H9 (cell line): ENCODE data around the gene WAPL. TPM values are rescaled to one million over a fixed set of nuclear protein-coding genes. Genes with fewer than 3 reads are reported as not detected.
A peak's percentile ranks its signal among the peaks of the same experiment; 100 is the strongest.

ENCODE experiments used
- DNase-seq: peaks from one replicate; pipeline ENCODE4 v3.0.0-alpha.2; 2017
- H2AFZ ChIP-seq: one replicate; pipeline ENCODE4 v1.6.1; 2013; ENCODE audit warnings: mild to moderate bottlenecking, low read length, control low read depth, moderate library complexity
- H2AK5ac ChIP-seq: 2 replicates; pipeline ENCODE4 v1.6.1; 2013; ENCODE audit warnings: low read length, control low read depth, mixed read lengths; ENCODE audit not compliant: insufficient read length
- H2BK120ac ChIP-seq: one replicate; pipeline ENCODE4 v1.6.1; 2013; ENCODE audit warnings: low read depth, mild to moderate bottlenecking, low read length, control low read depth, inconsistent platforms; ENCODE audit not compliant: poor library complexity, severe bottlenecking
- H2BK12ac ChIP-seq: 2 replicates; pipeline ENCODE4 v1.6.1; 2013; ENCODE audit warnings: low read length, control low read depth, mixed read lengths, low read depth; ENCODE audit not compliant: insufficient read length
- H2BK15ac ChIP-seq: 2 replicates; pipeline ENCODE4 v1.6.1; 2013; ENCODE audit warnings: low read depth, low read length, control low read depth
- H2BK20ac ChIP-seq: one replicate; pipeline ENCODE4 v1.6.1; 2013; ENCODE audit warnings: low read depth, mild to moderate bottlenecking, low read length, control low read depth, inconsistent platforms; ENCODE audit not compliant: poor library complexity, severe bottlenecking
- H2BK5ac ChIP-seq: 2 replicates; pipeline ENCODE4 v1.6.1; 2013; ENCODE audit warnings: low read length, control low read depth, mixed read lengths; ENCODE audit not compliant: insufficient read length
- H3K14ac ChIP-seq: 2 replicates; pipeline ENCODE4 v1.6.1; 2013; ENCODE audit warnings: low read length, control low read depth; ENCODE audit not compliant: insufficient read depth
- H3K18ac ChIP-seq: 2 replicates; pipeline ENCODE4 v1.6.1; 2013; ENCODE audit warnings: low read depth, mild to moderate bottlenecking, mixed read lengths, low read length, control low read depth; ENCODE audit not compliant: insufficient read length
- H3K23ac ChIP-seq: 2 replicates; pipeline ENCODE4 v1.6.1; 2013; ENCODE audit warnings: low read length, control low read depth, mixed read lengths, low read depth; ENCODE audit not compliant: insufficient read length
- H3K23me2 ChIP-seq: 2 replicates; pipeline ENCODE4 v1.6.1; 2013; ENCODE audit warnings: low read depth, mild to moderate bottlenecking, mixed read lengths, low read length, control low read depth; ENCODE audit not compliant: insufficient read length, poor library complexity, severe bottlenecking
- H3K27ac ChIP-seq: 2 replicates; pipeline ENCODE4 v1.5.1; 2013; ENCODE audit warnings: low read length, control low read depth, mixed read lengths, low read depth; ENCODE audit not compliant: insufficient read length
- H3K27me3 ChIP-seq: 2 replicates; pipeline ENCODE4 v1.6.1; 2013; ENCODE audit warnings: low read length, control low read depth, inconsistent platforms; ENCODE audit not compliant: insufficient read depth
- H3K4ac ChIP-seq: 2 replicates; pipeline ENCODE4 v1.6.1; 2013; ENCODE audit warnings: low read depth, mild to moderate bottlenecking, control low read depth, inconsistent platforms, low read length, moderate library complexity
- H3K4me1 ChIP-seq: 2 replicates; pipeline ENCODE4 v1.6.1; 2013; ENCODE audit warnings: low read length, control low read depth, inconsistent platforms; ENCODE audit not compliant: insufficient read depth
- H3K4me2 ChIP-seq: 2 replicates; pipeline ENCODE4 v1.6.1; 2013; ENCODE audit warnings: low read length, control low read depth, mixed read lengths; ENCODE audit not compliant: insufficient read length, insufficient read depth
- H3K56ac ChIP-seq: 2 replicates; pipeline ENCODE4 v1.6.1; 2013; ENCODE audit warnings: low read depth, mild to moderate bottlenecking, mixed read lengths, low read length, control low read depth; ENCODE audit not compliant: insufficient read length
- H3K79me1 ChIP-seq: 2 replicates; pipeline ENCODE4 v1.6.1; 2013; ENCODE audit warnings: low read depth, mild to moderate bottlenecking, moderate library complexity, low read length, control low read depth, inconsistent platforms; ENCODE audit not compliant: insufficient read depth, poor library complexity, severe bottlenecking
- H3K79me2 ChIP-seq: 2 replicates; pipeline ENCODE4 v1.6.1; 2013; ENCODE audit warnings: low read length, control low read depth, inconsistent platforms; ENCODE audit not compliant: insufficient read depth
- H3K9ac ChIP-seq: 2 replicates; pipeline ENCODE4 v1.6.1; 2013; ENCODE audit warnings: low read length, control low read depth, mixed read lengths; ENCODE audit not compliant: insufficient read length; ENCODE audit errors: extremely low read depth
- H3K9me3 ChIP-seq: one replicate; pipeline ENCODE4 v1.6.1; 2013; ENCODE audit warnings: low read depth, low read length, inconsistent platforms; ENCODE audit not compliant: control insufficient read depth
- H3T11ph ChIP-seq: one replicate; pipeline ENCODE4 v1.6.1; 2013; ENCODE audit warnings: mild to moderate bottlenecking, low read length, control low read depth, inconsistent platforms
- H4K20me1 ChIP-seq: one replicate; pipeline ENCODE4 v1.6.1; 2013; ENCODE audit not compliant: control insufficient read depth, insufficient read length, insufficient read depth
- H4K5ac ChIP-seq: 2 replicates; pipeline ENCODE4 v1.6.1; 2013; ENCODE audit warnings: low read depth, mild to moderate bottlenecking, mixed read lengths, low read length, control low read depth; ENCODE audit not compliant: insufficient read length
- H4K8ac ChIP-seq: replicated peaks from 2 replicates; pipeline ENCODE4 v1.6.1; 2013; ENCODE audit warnings: low read length, control low read depth, mixed read lengths, low read depth; ENCODE audit not compliant: insufficient read length
- H4K91ac ChIP-seq: 2 replicates; pipeline ENCODE4 v1.6.1; 2013; ENCODE audit warnings: low read depth, mild to moderate bottlenecking, moderate library complexity, mixed read lengths, low read length, control low read depth; ENCODE audit not compliant: insufficient read length
- H3K27ac Mint-ChIP-seq, 3 experiments: 2 replicates in 2 of 3; 3 replicates in 1 of 3; pipeline ENCODE4 v1.8.0; 2020 to 2021; ENCODE audit warnings: mixed read lengths in 3 of 3, mild to moderate bottlenecking in 1 of 3, moderate library complexity in 1 of 3
- H3K27me3 Mint-ChIP-seq: 2 replicates; pipeline ENCODE4 v1.8.0; 2021; ENCODE audit warnings: low read depth, mild to moderate bottlenecking, moderate library complexity, mixed read lengths
- H3K36me3 Mint-ChIP-seq, 3 experiments: 2 replicates in 2 of 3; 3 replicates in 1 of 3; pipeline ENCODE4 v1.8.0; 2020 to 2021; ENCODE audit warnings: low read depth in 3 of 3, mixed read lengths in 3 of 3; ENCODE audit not compliant: insufficient read depth in 1 of 3
- H3K4me1 Mint-ChIP-seq, 2 experiments: 2 replicates each; pipeline ENCODE4 v1.8.0; 2020; ENCODE audit warnings: mixed read lengths in 2 of 2
- H3K4me3 Mint-ChIP-seq, 2 experiments: 2 replicates in 1 of 2; 3 replicates in 1 of 2; pipeline ENCODE4 v1.8.0; 2020 to 2021; ENCODE audit warnings: mild to moderate bottlenecking in 2 of 2, mixed read lengths in 2 of 2, moderate library complexity in 1 of 2
- H3K9me3 Mint-ChIP-seq, 2 experiments: 2 replicates in 1 of 2; 3 replicates in 1 of 2; pipeline ENCODE4 v1.8.0; 2020; ENCODE audit warnings: mild to moderate bottlenecking in 2 of 2, mixed read lengths in 2 of 2, moderate library complexity in 1 of 2
- WGBS: extraction: QIAGEN DNeasy Blood & Tissue Kit; methylation state at CpG from one replicate; pipeline ENCODE4 v1.1.7; 2013; ENCODE audit warnings: missing lambda C conversion rate, low lambda C conversion rate, mixed read lengths; ENCODE audit not compliant: insufficient read length; ENCODE audit errors: extremely low coverage; 5-methylcytosine and 5-hydroxymethylcytosine counted together
- total RNA-seq: library from RNA; stranded (reverse); gene quantifications from 2 replicates; pipeline ENCODE4 v1.2.1, GENCODE V29; 2021
- TF ChIP-seq, protein P1 (sequence below): fragments of 200-600 bp; sonication (generic); conservative IDR thresholded peaks from 3 replicates; pipeline ENCODE4 v1.8.0; 2021; ENCODE audit warnings: antibody characterized with exemption, mild to moderate bottlenecking

WAPL gene
- total RNA-seq, 1 experiment from 2014 or later = 61.4 TPM

DNA sequence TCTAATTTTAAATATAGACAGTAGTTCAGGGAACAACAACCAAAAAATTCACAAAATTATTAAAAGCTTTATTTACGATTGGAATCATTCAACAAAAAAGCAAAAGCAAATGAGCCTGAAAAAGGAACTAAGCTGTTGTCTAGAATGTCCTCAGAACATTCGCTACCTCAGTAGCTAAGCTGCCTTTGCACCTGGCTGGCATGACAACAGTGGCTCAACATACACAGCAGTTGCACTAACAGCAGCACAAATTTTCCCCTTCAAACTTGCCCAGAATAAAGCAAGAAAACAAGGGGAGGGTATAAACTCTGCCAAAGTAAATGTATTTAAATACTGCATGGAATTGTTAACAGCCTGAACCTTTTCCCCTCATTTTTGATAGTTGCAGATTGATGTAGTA, 84.6 kb downstream of the WAPL start:
- Histone ChIP-seq H3K9ac (no peak overlapping the region), H3T11ph (no peak overlapping the region), H2AFZ (no peak overlapping the region), H3K18ac (no peak overlapping the region), H3K56ac (no peak overlapping the region), H2BK12ac (no peak overlapping the region), H3K27me3 (no peaks in the 10 kb centered on the region; the same call in 1 of the 2 replicates), H3K14ac (no peak overlapping the region), H2BK15ac (no peak overlapping the region), H2BK20ac (no peak overlapping the region), H2BK5ac (no peak overlapping the region), H3K79me2 (no peaks in the 10 kb centered on the region), H3K4ac (no peak overlapping the region), H3K23me2 (no peaks in the 10 kb centered on the region), H4K8ac (no peak overlapping the region), H4K91ac (no peak overlapping the region), H3K4me2 (no peak overlapping the region), H3K79me1 (no peaks in the 10 kb centered on the region), H2AK5ac (no peak overlapping the region), H2BK120ac (no peak overlapping the region), H3K4me1 (no peaks in the 10 kb centered on the region), H3K27ac (no peak overlapping the region), H3K9me3 (no peaks in the 10 kb centered on the region), H3K23ac (no peak overlapping the region), H4K20me1 (no peaks in the 10 kb centered on the region), H4K5ac (no peak overlapping the region)
- H3K27me3 Mint-ChIP-seq = no peaks in the 10 kb centered on the region
- H3K36me3 Mint-ChIP-seq = peaks cover 23 to 61% (median 36%) of the 10 kb centered on the region in 3 experiments
- peaks cover 20 to 30% of the 10 kb centered on the region in 2 experiments for H3K4me1 Mint-ChIP-seq
- TF ChIP-seq, protein P1, sequence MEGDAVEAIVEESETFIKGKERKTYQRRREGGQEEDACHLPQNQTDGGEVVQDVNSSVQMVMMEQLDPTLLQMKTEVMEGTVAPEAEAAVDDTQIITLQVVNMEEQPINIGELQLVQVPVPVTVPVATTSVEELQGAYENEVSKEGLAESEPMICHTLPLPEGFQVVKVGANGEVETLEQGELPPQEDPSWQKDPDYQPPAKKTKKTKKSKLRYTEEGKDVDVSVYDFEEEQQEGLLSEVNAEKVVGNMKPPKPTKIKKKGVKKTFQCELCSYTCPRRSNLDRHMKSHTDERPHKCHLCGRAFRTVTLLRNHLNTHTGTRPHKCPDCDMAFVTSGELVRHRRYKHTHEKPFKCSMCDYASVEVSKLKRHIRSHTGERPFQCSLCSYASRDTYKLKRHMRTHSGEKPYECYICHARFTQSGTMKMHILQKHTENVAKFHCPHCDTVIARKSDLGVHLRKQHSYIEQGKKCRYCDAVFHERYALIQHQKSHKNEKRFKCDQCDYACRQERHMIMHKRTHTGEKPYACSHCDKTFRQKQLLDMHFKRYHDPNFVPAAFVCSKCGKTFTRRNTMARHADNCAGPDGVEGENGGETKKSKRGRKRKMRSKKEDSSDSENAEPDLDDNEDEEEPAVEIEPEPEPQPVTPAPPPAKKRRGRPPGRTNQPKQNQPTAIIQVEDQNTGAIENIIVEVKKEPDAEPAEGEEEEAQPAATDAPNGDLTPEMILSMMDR = no peak
- no peak for DNase-seq
- peak overlapping the region in 2 of 3 experiments; percentile 26 to 95; a peak in 2 of 7 replicates for H3K27ac Mint-ChIP-seq
- no peak overlapping the region for H3K4me3 Mint-ChIP-seq
- no CpG with 5 or more reads among the region's 2 CpGs for WGBS
- H3K9me3 Mint-ChIP-seq = no peaks in the 10 kb centered on the region
